A673 (cell line): ENCODE results near the gene FHL2. TPM values are rescaled to one million over a fixed set of nuclear protein-coding genes. Genes with fewer than 3 reads are reported as not detected.

Source experiments
- BruUV-seq: library from RNA; stranded (reverse); fragments of 400-500 nt; replicated peaks from 2 replicates; lab custom pipeline; 2021; lab: Mats Ljungman, UMichigan
- CTCF ChIA-PET: fragments of 300-600 bp; sonication (Branson Sonifier 250); formaldehyde crosslinking; loops from one replicate; lab custom pipeline; 2022; ENCODE audit warnings: antibody characterized with exemption; lab: Charles Lee
- POLR2A ChIA-PET: fragments of 300-600 bp; sonication (Branson Sonifier 250); formaldehyde crosslinking; loops from one replicate; lab custom pipeline; 2022; ENCODE audit warnings: antibody characterized with exemption; ENCODE audit not compliant: low non-redundant PET; lab: Charles Lee
- DNase-seq: peaks from one replicate; pipeline ENCODE4 v3.0.0-alpha.2; 2015; ENCODE audit warnings: low spot score
- H3K27ac ChIP-seq: fragments of 200-600 bp; sonication (generic); 2 replicates; pipeline ENCODE4 v1.5.1; 2016; ENCODE audit warnings: mixed run types, low read depth, mild to moderate bottlenecking, mixed read lengths, antibody characterized with exemption, low read length; ENCODE audit not compliant: poor library complexity, severe bottlenecking
- H3K27me3 ChIP-seq: fragments of 200-600 bp; sonication (generic); replicated peaks from 2 replicates; pipeline ENCODE4 v1.6.1; 2017; ENCODE audit warnings: mixed run types, low read depth, mild to moderate bottlenecking, mixed read lengths, antibody characterized with exemption, low read length; ENCODE audit not compliant: insufficient read depth, poor library complexity
- H3K36me3 ChIP-seq: fragments of 200-600 bp; sonication (generic); 2 replicates; pipeline ENCODE4 v1.6.1; 2016; ENCODE audit warnings: mixed run types, mild to moderate bottlenecking, mixed read lengths, antibody characterized with exemption, low read length; ENCODE audit not compliant: insufficient read depth, poor library complexity, severe bottlenecking
- H3K4me1 ChIP-seq: fragments of 200-600 bp; sonication (generic); 2 replicates; pipeline ENCODE4 v1.6.1; 2017; ENCODE audit warnings: mixed run types, mild to moderate bottlenecking, mixed read lengths, antibody characterized with exemption, low read length; ENCODE audit not compliant: insufficient read depth, poor library complexity, severe bottlenecking
- H3K4me3 ChIP-seq: fragments of 200-600 bp; sonication (generic); 2 replicates; pipeline ENCODE4 v1.5.1; 2016; ENCODE audit warnings: low read depth, mixed run types, mild to moderate bottlenecking, mixed read lengths, low read length; ENCODE audit not compliant: poor library complexity, severe bottlenecking
- H3K9me3 ChIP-seq: fragments of 200-600 bp; sonication (generic); 2 replicates; pipeline ENCODE4 v1.6.1; 2016; ENCODE audit warnings: mixed run types, low read depth, mild to moderate bottlenecking, mixed read lengths, antibody characterized with exemption, low read length; ENCODE audit not compliant: poor library complexity, severe bottlenecking
- CTCF ChIP-seq: fragments of 300-800, 200-600 bp; sonication (generic); conservative IDR thresholded peaks from 2 replicates; pipeline ENCODE4 v1.5.1; 2017; ENCODE audit warnings: low read depth, mild to moderate bottlenecking, antibody characterized with exemption, low read length, moderate library complexity, mixed read lengths
- EZH2 ChIP-seq: fragments of 200-600 bp; sonication (generic); IDR thresholded peaks from 2 replicates; pipeline ENCODE4 v1.6.1; 2017; ENCODE audit warnings: borderline replicate concordance, low read depth, mild to moderate bottlenecking, mixed read lengths, antibody characterized with exemption, low read length; ENCODE audit not compliant: poor library complexity, severe bottlenecking
- intact Hi-C: fragments of 100-400 bp; cut with micrococcal nuclease; formaldehyde crosslinking; loops from one replicate; pipeline ENCODE4 v1.10.0; 2022; ENCODE audit not compliant: unreplicated experiment
- total RNA-seq: library from RNA; stranded (reverse); gene quantifications from 2 replicates; pipeline ENCODE4 v1.2.3, GENCODE V29; 2021

FHL2 gene
- total RNA-seq, 1 experiment from 2014 or later, result 4.7 TPM

- DNase-seq, result no peak
- Histone ChIP-seq H3K9me3 (no peaks in the 10 kb centered on the region), H3K4me1 (no peaks in the 10 kb centered on the region), H3K27me3 (no peaks in the 10 kb centered on the region), H3K4me3 (no peak overlapping the region), H3K36me3 (no peaks in the 10 kb centered on the region), H3K27ac (no peak overlapping the region)
- BruUV-seq, result no TSS peak
- POLR2A ChIA-PET, result no interaction called here
- intact Hi-C loops, result no loop called here
- CTCF ChIA-PET, result no interaction called here
- no peak for TF ChIP-seq CTCF
- no peak for TF ChIP-seq EZH2
These were observed 47.1 kb upstream of the FHL2 start for GRCh38 chr2:105445976-105446375.

GRCh38 chr2:105445498-105445897 lies 46.6 kb upstream of the FHL2 start:
- Histone ChIP-seq H3K27ac (no peak overlapping the region), H3K36me3 (no peaks in the 10 kb centered on the region), H3K9me3 (no peaks in the 10 kb centered on the region), H3K4me3 (no peak overlapping the region), H3K27me3 (no peaks in the 10 kb centered on the region), H3K4me1 (no peaks in the 10 kb centered on the region)
- no peak for TF ChIP-seq EZH2
- no peak for TF ChIP-seq CTCF
- CTCF ChIA-PET, result no interaction called here
- no TSS peak for BruUV-seq
- POLR2A ChIA-PET, result no interaction called here
- no peak for DNase-seq
- intact Hi-C loops, result no loop called here

- Histone ChIP-seq H3K4me3 (no peak overlapping the region), H3K27me3 (no peaks in the 10 kb centered on the region), H3K27ac (no peak overlapping the region), H3K36me3 (no peaks in the 10 kb centered on the region), H3K4me1 (no peaks in the 10 kb centered on the region), H3K9me3 (no peaks in the 10 kb centered on the region)
- no peak for DNase-seq
- ChIA-PET POLR2A (no interaction called here), CTCF (no interaction called here)
- TF ChIP-seq CTCF (no peak), EZH2 (no peak)
- intact Hi-C loops, result no loop called here
- BruUV-seq, result no TSS peak
These were observed 45.1 kb upstream of the FHL2 start for GRCh38 chr2:105443617-105444598.
